ENCODE measurements around the gene RAB4A. TPM values are rescaled to one million over a fixed set of nuclear protein-coding genes. Genes with fewer than 3 reads are reported as not detected.

RAB4A gene
- total and polyA plus RNA-seq, 2 of the 13 experiments (the other 11 are each of a cell fraction or from before 2014, with no cell fraction given) = 56.0 to 80.1 TPM

GRCh38 chr1:229273507-229274232 lies 2.8 kb downstream of the RAB4A start (continued):
- TF ChIP-seq ZNF354B (CRISPR knock-in tag; IDR thresholded peaks at IDR 0.05) (no peak), ZNF543 (CRISPR knock-in tag; IDR thresholded peaks at IDR 0.05) (no peak), ZNF10 (CRISPR knock-in tag; IDR thresholded peaks at IDR 0.05; ENCODE audit: borderline replicate concordance, low read depth) (no peak), SALL1 (CRISPR knock-in tag; IDR thresholded peaks at IDR 0.05) (peak; percentile 43; the same call in 1 of the 2 replicates), ZNF713 (CRISPR knock-in tag; IDR thresholded peaks at IDR 0.05) (no peak), ZBTB3 (CRISPR knock-in tag; IDR thresholded peaks at IDR 0.05; ENCODE audit: borderline replicate concordance, low read depth) (no peak), GMEB2 (CRISPR knock-in tag; IDR thresholded peaks at IDR 0.05; ENCODE audit: low read depth) (no peak), ELF1 (CRISPR knock-in tag; IDR thresholded peaks at IDR 0.05) (no peak), ZNF30 (CRISPR knock-in tag; IDR thresholded peaks at IDR 0.05) (no peak), ZNF225 (CRISPR knock-in tag; IDR thresholded peaks at IDR 0.05) (no peak), EZH2 (conservative IDR thresholded peaks at IDR 0.05; ENCODE audit: low read depth, low read length) (no peak), ZNF326 (CRISPR knock-in tag; IDR thresholded peaks at IDR 0.05; ENCODE audit: borderline replicate concordance) (no peak), MTF1 (CRISPR knock-in tag; IDR thresholded peaks at IDR 0.05) (no peak), BATF2 (CRISPR knock-in tag; IDR thresholded peaks at IDR 0.05) (no peak), DBP (CRISPR knock-in tag; IDR thresholded peaks at IDR 0.05; ENCODE audit: not compliant biosample characterization) (no peak), NFYC (CRISPR knock-in tag; IDR thresholded peaks at IDR 0.05) (no peak), ARHGAP35 (CRISPR knock-in tag; IDR thresholded peaks at IDR 0.05; ENCODE audit: borderline replicate concordance) (no peak), ZBTB20 (CRISPR knock-in tag; IDR thresholded peaks at IDR 0.05; ENCODE audit: borderline replicate concordance, low read depth) (no peak), ZNF780A (CRISPR knock-in tag; IDR thresholded peaks at IDR 0.05) (no peak), LCORL (IDR thresholded peaks at IDR 0.05) (peak; percentile 61; the same call in 1 of the 2 replicates), LCORL (CRISPR knock-in tag; IDR thresholded peaks at IDR 0.05) (peak; percentile 79), NAIF1 (CRISPR knock-in tag; IDR thresholded peaks at IDR 0.05; ENCODE audit: borderline replicate concordance) (no peak), TBL1XR1 (IDR thresholded peaks at IDR 0.05; ENCODE audit: borderline replicate concordance, low read length, partially characterized antibody) (no peak), ZNF282 (IDR thresholded peaks at IDR 0.05; ENCODE audit: partially characterized antibody) (no peak), ZNF276 (CRISPR knock-in tag; IDR thresholded peaks at IDR 0.05; ENCODE audit: low read depth) (no peak), NRL (CRISPR knock-in tag; IDR thresholded peaks at IDR 0.05; ENCODE audit: borderline replicate concordance) (no peak), RORA (CRISPR knock-in tag; IDR thresholded peaks at IDR 0.05) (no peak)

All from HepG2 (cell line).